GM21786 (cell line): ENCODE measurements around the gene CDHR1.
A peak's percentile ranks its signal among the peaks of the same experiment; 100 is the strongest.

Source experiments
- ATAC-seq: cut with Tn5 transposase; IDR thresholded peaks from one replicate; pipeline ENCODE4 v1.9.1; 2021; ENCODE audit not compliant: unreplicated experiment

The CDHR1 gene

GRCh38 chr10:84261236-84261915, 67.0 kb downstream of the CDHR1 start:
- no peak for ATAC-seq

GRCh38 chr10:84262190-84262956, 68.0 kb downstream of the CDHR1 start:
- ATAC-seq, result no peak

DNA sequence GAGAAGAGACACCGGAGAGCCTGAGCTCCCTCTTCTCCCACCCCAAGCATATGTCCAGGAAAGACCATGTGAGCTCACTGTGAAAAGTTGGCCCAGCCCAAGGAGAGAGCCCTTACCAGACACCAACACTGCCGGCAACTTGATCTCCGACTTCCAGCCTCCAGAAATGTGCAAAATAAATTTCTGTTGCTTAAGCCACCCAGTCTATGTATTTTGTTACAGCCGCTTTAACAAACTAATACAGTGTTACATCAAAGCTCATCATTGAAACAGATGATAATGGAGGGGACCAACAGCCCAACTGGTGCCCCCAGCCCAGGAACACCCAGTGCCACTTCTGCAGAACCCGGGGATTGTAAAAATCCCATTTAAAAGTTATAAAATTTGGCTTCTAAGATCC, 69.4 kb downstream of the CDHR1 start:
- no peak for ATAC-seq

GRCh38 chr10:84264611-84265141, 70.3 kb downstream of the CDHR1 start:
- ATAC-seq, result peak; percentile 93

DNA sequence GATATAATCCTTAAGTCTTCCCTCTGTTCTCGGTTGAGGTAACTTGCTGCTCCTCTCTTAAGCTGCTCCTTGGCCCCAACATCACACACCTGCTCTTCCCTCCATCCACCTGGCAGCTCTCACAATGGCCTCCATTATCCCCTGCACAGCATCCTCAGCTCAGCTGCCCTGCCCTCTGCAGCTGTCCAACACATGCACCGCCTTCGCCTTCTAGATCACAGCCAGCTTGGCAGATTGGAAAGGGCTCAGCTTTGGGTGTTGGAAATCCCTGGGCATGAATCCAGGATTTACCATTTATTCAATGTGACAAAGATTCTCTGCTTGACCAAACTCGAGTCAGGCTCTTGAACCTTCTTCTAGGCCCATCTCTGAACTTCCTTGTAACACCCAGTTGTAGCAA, 71.1 kb downstream of the CDHR1 start:
- ATAC-seq, result no peak

GRCh38 chr10:84267503-84268126, 73.3 kb downstream of the CDHR1 start:
- ATAC-seq, result peak; percentile 48

- ATAC-seq, result no peak
Observed at GRCh38 chr10:84269162-84269561, 74.8 kb downstream of the CDHR1 start.
